Choroid plexus epithelial cell (primary cell): ENCODE data around the gene TOMM70.

Experiments
- DNase-seq: peaks from one replicate; pipeline ENCODE4 v3.0.0-alpha.2; 2010; ENCODE audit warnings: low read depth
- H3K4me3 ChIP-seq: 2 replicates; pipeline ENCODE4 v1.5.1; 2011; ENCODE audit warnings: low read depth, mild to moderate bottlenecking, control low read depth, low read length, moderate library complexity
- TF ChIP-seq, protein P1 (sequence below): conservative IDR thresholded peaks from 2 replicates; pipeline ENCODE4 v1.5.1; 2011; ENCODE audit warnings: low read depth, mild to moderate bottlenecking, control low read depth, inconsistent platforms, low read length, moderate library complexity

Gene TOMM70

DNA sequence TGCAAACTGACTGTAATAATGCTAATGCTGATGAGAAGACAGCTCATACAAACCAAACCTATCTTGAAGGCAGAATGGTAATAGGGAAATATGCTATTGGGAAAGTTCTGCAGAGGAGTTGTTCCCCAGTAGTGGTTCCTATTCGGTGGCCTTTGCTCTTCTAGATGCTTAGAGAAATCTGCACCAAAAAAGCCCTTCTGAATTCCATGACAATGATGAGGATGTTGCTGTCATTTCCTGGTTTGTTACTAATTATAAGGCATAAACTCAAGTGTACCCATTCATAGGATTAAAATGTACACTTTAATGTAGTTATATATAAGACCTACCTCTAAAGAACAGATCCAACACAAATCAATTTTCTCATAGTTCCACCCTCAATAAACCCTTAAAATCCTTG lies 30.1 kb downstream of the TOMM70 start:
- TF ChIP-seq, protein P1, sequence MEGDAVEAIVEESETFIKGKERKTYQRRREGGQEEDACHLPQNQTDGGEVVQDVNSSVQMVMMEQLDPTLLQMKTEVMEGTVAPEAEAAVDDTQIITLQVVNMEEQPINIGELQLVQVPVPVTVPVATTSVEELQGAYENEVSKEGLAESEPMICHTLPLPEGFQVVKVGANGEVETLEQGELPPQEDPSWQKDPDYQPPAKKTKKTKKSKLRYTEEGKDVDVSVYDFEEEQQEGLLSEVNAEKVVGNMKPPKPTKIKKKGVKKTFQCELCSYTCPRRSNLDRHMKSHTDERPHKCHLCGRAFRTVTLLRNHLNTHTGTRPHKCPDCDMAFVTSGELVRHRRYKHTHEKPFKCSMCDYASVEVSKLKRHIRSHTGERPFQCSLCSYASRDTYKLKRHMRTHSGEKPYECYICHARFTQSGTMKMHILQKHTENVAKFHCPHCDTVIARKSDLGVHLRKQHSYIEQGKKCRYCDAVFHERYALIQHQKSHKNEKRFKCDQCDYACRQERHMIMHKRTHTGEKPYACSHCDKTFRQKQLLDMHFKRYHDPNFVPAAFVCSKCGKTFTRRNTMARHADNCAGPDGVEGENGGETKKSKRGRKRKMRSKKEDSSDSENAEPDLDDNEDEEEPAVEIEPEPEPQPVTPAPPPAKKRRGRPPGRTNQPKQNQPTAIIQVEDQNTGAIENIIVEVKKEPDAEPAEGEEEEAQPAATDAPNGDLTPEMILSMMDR, result no peak
- no peak for DNase-seq
- H3K4me3 ChIP-seq, result no peak overlapping the region

DNA sequence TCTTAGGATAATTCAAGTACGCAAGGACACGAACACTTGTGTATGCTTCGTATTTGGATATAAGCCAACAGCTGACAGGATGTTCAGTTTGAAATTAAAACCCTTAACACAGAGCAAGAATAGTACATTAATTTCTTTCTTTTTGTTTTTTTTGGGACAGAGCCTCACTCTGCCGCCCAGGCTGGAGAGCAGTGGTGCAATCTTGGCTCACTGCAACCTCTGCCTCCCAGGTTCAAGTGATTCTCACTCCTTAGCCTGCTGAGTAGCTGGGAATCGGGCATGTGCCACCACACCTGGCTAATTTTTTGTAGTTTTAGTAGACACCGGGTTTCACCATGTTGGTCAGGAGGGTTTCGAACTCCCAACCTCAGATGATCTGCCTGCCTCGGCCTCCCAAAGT lies 32.4 kb downstream of the TOMM70 start:
- peak; percentile 52 for DNase-seq
- H3K4me3 ChIP-seq, result no peak overlapping the region
- TF ChIP-seq, protein P1, result no peak

DNA sequence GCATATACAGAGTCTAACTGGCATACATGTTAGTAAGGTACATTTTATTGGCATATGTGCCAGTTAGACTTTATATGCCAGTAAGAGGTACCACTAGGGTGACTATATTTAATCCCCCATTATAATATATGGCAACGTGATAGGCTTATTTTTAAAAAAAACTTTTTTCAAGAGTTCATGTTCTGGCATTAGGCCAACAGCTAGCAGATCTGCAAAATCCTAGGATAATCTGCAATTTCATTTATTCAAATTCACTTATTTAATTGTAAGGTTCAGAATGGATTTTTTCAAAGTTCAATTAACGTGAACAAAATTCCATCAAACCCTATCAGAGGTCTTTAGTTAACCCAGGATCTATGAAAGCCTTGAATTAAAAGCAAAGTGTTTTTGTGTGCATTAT lies 34.5 kb downstream of the TOMM70 start:
- TF ChIP-seq, protein P1, result no peak
- no peak overlapping the region for H3K4me3 ChIP-seq

DNA sequence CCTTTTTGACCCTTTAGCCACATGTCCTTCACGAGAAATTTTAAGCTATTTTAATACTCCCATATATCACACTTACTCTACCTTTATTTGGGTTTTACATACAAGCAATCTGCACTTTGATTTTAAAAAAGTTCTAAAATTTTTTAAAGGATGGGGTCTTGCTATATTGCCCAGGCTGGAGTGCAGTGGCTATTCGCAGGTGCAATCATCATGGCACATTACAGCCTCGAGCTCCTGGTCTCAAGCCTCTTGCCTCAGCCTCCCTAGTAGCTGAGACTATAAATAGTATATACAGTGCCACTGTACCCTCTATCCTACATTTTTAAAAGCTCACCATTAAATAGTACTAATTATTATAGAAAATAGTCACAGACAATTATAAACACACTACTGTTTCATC lies 36.5 kb downstream of the TOMM70 start:
- TF ChIP-seq, protein P1, result no peak
- no peak for DNase-seq
- H3K4me3 ChIP-seq, result no peak overlapping the region

More for the DNA sequence above, 34.5 kb downstream of the TOMM70 start:
- DNase-seq, result no peak

DNA sequence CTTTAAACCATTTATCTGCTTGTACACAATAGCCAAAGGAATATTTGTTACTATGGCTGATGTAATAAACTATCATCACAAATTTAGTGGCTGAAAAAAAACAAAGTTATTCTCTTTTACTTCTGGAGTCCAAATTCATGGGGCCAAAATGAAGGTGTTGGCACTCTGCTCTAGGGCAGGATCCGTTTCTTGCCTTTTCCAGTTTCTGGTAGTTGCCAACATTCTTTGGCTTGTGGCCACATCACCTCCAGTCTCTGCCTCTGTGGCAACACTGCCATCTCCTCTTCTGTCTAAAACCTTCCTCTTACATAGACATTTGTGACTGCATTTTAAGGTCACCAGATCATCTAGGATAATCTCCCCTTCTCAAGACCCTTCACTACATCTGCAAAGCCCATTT lies 39.0 kb downstream of the TOMM70 start:
- DNase-seq, result no peak
- H3K4me3 ChIP-seq, result no peak overlapping the region
- TF ChIP-seq, protein P1, result no peak

DNA sequence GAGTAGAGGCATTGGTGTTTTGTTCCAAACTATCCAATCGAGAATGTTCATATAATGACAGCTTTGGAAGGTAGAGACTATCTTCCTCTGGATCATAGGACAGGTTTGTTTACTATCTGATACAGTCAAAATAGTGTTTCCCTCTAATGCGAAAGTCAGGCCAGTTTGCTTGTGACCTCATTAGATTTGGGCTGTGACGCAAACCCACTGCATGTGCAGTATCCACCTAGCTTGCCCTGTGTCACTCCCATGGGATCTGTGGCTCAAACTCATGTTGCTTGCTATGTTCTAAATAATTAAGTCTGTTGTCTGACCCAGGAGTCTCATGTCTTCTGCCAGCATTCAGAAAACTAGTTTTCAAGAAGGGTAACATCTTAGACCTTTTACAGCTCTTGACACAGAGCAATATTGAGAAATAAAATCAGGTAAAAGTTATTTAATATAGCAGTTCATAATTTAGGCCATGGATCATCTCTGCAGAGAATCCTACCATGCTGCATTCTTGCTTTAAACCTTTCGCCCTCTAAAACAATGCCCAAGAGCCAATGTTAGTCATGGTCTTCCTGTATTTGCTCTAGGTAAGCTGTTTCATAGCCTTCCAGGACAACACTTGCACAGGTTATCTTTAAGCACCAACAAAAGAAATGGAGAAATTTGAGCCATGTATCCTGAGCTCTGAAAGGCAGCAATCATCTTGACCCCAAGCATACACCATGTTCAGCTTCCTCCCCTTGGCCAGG lies 40.0 kb downstream of the TOMM70 start:
- peak; percentile 15 for DNase-seq

More for the DNA sequence above, 40.0 kb downstream of the TOMM70 start:
- no peak overlapping the region for H3K4me3 ChIP-seq
- TF ChIP-seq, protein P1, result no peak
